Pancreas (tissue), 10 donors: ENCODE results near the gene OR5K4. TPM values are rescaled to one million over a fixed set of nuclear protein-coding genes. Genes with fewer than 3 reads are reported as not detected.

Experiments used
- ATAC-seq, 4 donors: fragments of 200-7000 bp; cut with Tn5 transposase; one replicate each; pipeline versions ENCODE4 v1.8.0 to v1.9.1; 2020; ENCODE audit warnings: mild to moderate bottlenecking in 4 of 4, moderate library complexity in 4 of 4
- DNase-seq, 6 donors: peaks; one replicate each; pipeline ENCODE4 v3.0.0-alpha.2; 2020
- FAIRE-seq: peaks from 2 replicates; lab custom pipeline; 2012; peaks lifted over from hg19 to GRCh38; lab: Jason Lieb, UNC
- H3K27ac ChIP-seq, 4 donors: fragments of 200-600 bp; sonication (generic); 1 replicate in 3 of 4; 2 replicates in 1 of 4; pipeline versions ENCODE4 v1.5.0 to v1.8.0; 2020
- H3K27me3 ChIP-seq, 4 donors: fragments of 200-600 bp; one replicate each; pipeline ENCODE4 v1.8.0; 2021
- H3K36me3 ChIP-seq, 3 donors: fragments of 200-600 bp; sonication (generic) in 1 of 3; one replicate each; pipeline versions ENCODE4 v1.5.0 to v1.8.0; 2020 to 2021
- H3K4me1 ChIP-seq, 3 donors: fragments of 200-600 bp; one replicate each; pipeline ENCODE4 v1.8.0; 2021
- H3K4me3 ChIP-seq, 4 donors: fragments of 200-600 bp; sonication (generic) in 2 of 4; one replicate each; pipeline versions ENCODE4 v1.5.0 to v1.8.0; 2020 to 2021
- H3K9me3 ChIP-seq, 4 donors: fragments of 200-600 bp; one replicate each; pipeline ENCODE4 v1.8.0; 2021
- CTCF ChIP-seq, 4 donors: fragments of 200-600 bp; sonication (generic) in 3 of 4; IDR thresholded peaks; one replicate each; pipeline versions ENCODE4 v1.5.0 to v1.8.0; 2021; ENCODE audit warnings: antibody characterized with exemption in 4 of 4
- WGBS, 2 donors: extraction: QIAGEN DNeasy Blood & Tissue Kit; methylation state at CpG; one replicate each; pipeline ENCODE4 v1.1.7; 2013; 5-methylcytosine and 5-hydroxymethylcytosine counted together
- intact Hi-C, 3 donors: fragments of 100-400 bp; cut with DNase I; formaldehyde crosslinking; loops; one replicate each; pipeline versions ENCODE4 v1.11.1 to v1.14.2; 2022
- polyA plus RNA-seq, 2 donors: library from polyadenylated mRNA; stranded (reverse); fragments of 200-250 nt; gene quantifications; one replicate each; pipeline ENCODE4 v1.2.3, GENCODE V29; 2013
- total RNA-seq, 6 donors: library from RNA; stranded (reverse); fragmentation: NEBNext Ultra II Directional in 4 of 6; extraction: Animal tissue kit (Norgen Biotek cat#: 25700) in 4 of 6; gene quantifications; one replicate each; pipeline versions ENCODE4 v1.2.1 to v1.2.4, GENCODE V29; 2021 to 2023
- donor health status: healthy with polysubstance abuse.
- donor health status: DM: no; HTN: no; CAD: no; lungs with moderate emphysema.
- donor health status: DM: no; HTN: no; CAD: no.
- donor health status: control.
- donor health status: control.
- donor health status: Bipolar disorder and iron deficiency.
- donor health status: DM: yes; HTN: yes; CAD: no.
- donor health status: DM: no; HTN: no; CAD: no.
- donor health status: DM: no; HTN: no; CAD: no.
- donor health status: DM: yes; HTN: yes; CAD: no.

OR5K4 gene
- total RNA-seq (not detected), polyA plus RNA-seq (not detected)

- no peak for FAIRE-seq
These were observed at the start of gene OR5K4 for GRCh38 chr3:98353554-98353953. OR5K4 (plus strand) TSS chr3:98353854; CDS start chr3:98353854, 0 bp downstream.

GRCh38 chr3:98322101-98322500, 31.6 kb upstream of the OR5K4 start:
- DNase-seq (no peak), FAIRE-seq (no peak), ATAC-seq (no peak)
- Histone ChIP-seq H3K27me3 (no peaks in the 10 kb centered on the region), H3K36me3 (no peaks in the 10 kb centered on the region), H3K27ac (no peak overlapping the region), H3K4me3 (no peak overlapping the region), H3K9me3 (no peaks in the 10 kb centered on the region), H3K4me1 (no peaks in the 10 kb centered on the region)
- WGBS, 2 donors, result 72 to 78% methylated on average over 2 of the region's 2 CpGs
- intact Hi-C loops, result no loop called here
- TF ChIP-seq CTCF (IDR thresholded peaks at IDR 0.05), result no peak

More at GRCh38 chr3:98353554-98353953, at the start of gene OR5K4:
- H3K27ac ChIP-seq, result no peak within 1 kb of the TSS
- intact Hi-C loops, result no loop called here
- DNase-seq (no peak), ATAC-seq (no peak)
- no peaks in the 10 kb centered on the region for H3K4me1 ChIP-seq
- WGBS, 2 donors, result 51 to 74% methylated on average over 2 of the region's 2 CpGs
- TF ChIP-seq CTCF (IDR thresholded peaks at IDR 0.05), result no peak
- H3K27me3 ChIP-seq, result no peaks in the 10 kb centered on the region
- H3K4me3 ChIP-seq, result no peak within 1 kb of the TSS
- no peaks in the 10 kb centered on the region for H3K36me3 ChIP-seq
- no peaks in the 10 kb centered on the region for H3K9me3 ChIP-seq

GRCh38 chr3:98322686-98323085, 31.0 kb upstream of the OR5K4 start:
- intact Hi-C loops, result no loop called here
- ATAC-seq, result no peak
- FAIRE-seq, result no peak
- Histone ChIP-seq H3K4me1 (no peaks in the 10 kb centered on the region), H3K27me3 (no peaks in the 10 kb centered on the region), H3K36me3 (no peaks in the 10 kb centered on the region), H3K9me3 (no peaks in the 10 kb centered on the region), H3K4me3 (no peak overlapping the region), H3K27ac (no peak overlapping the region)
- no peak for TF ChIP-seq CTCF (IDR thresholded peaks at IDR 0.05)
- DNase-seq, result no peak
- WGBS, 2 donors, result 69 to 72% methylated on average over 2 of the region's 2 CpGs

- H3K4me3 ChIP-seq, result no peak overlapping the region
- H3K9me3 ChIP-seq, result no peaks in the 10 kb centered on the region
- no peaks in the 10 kb centered on the region for H3K27me3 ChIP-seq
- no peak for TF ChIP-seq CTCF (IDR thresholded peaks at IDR 0.05)
- H3K27ac ChIP-seq, result no peak overlapping the region
- ATAC-seq (no peak), DNase-seq (no peak), FAIRE-seq (no peak)
- intact Hi-C loops, result no loop called here
- H3K36me3 ChIP-seq, result no peaks in the 10 kb centered on the region
- no peaks in the 10 kb centered on the region for H3K4me1 ChIP-seq
These were observed 30.2 kb upstream of the OR5K4 start for GRCh38 chr3:98323425-98323824.

GRCh38 chr3:98325055-98325454, 28.6 kb upstream of the OR5K4 start:
- Histone ChIP-seq H3K4me1 (no peaks in the 10 kb centered on the region), H3K4me3 (peak overlapping the region in 3 of 4 donors; percentile 5 to 31 (median 28)), H3K9me3 (no peaks in the 10 kb centered on the region), H3K36me3 (no peaks in the 10 kb centered on the region), H3K27ac (no peak overlapping the region), H3K27me3 (peaks cover 0 to 1% (median 0%) of the 10 kb centered on the region in 4 donors)
- 30 to 40% methylated on average over 12 of the region's 12 CpGs for WGBS, 2 donors
- ATAC-seq, result peak; percentile 76 to 91 (median 86)
- peak; percentile 22 to 53 (median 30) for DNase-seq
- intact Hi-C loops, result loop anchor here in 1 of 3 donors (5.0 kb wide), 1 partner anchor 283 kb away; no protein-coding TSS in a partner anchor
- TF ChIP-seq CTCF (IDR thresholded peaks at IDR 0.05), result no peak
- no peak for FAIRE-seq
